HG03139 (cell line): ENCODE data around the gene SERPINB10.
"Not testable (repeated sequence)": the region's sequence is repeated elsewhere in the genome, so short reads cannot be mapped to it uniquely, and the experiment has no call there.

Source experiments
- ATAC-seq: cut with Tn5 transposase; IDR thresholded peaks from one replicate; pipeline ENCODE4 v1.9.1; 2021; ENCODE audit not compliant: unreplicated experiment

Gene SERPINB10

GRCh38 chr18:63940008-63940407, 32.2 kb downstream of the SERPINB10 start:
- ATAC-seq = no peak

DNA sequence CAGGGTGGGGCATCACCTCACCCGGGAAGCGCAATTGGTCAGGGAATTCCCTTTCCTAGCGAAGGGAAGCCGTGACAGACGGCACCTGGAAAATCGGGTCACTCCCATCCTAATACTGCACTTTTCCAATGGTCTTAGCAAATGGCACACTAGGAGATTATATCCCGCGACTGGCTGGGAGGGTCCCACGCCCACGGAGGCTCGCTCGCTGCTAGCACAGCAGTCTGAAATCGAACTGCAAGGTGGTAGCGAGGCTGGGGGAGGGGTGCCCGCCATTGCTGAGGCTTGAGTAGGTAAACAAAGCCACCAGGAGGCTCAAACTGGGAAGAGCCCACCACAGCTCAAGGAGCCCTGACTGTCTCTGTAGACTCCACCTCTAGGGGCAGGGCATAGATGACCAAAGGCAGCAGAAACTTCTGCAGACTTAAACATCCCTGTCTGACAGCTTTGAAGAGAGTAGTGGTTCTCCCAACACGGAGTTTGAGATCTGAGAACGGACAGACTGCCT, 32.8 kb downstream of the SERPINB10 start:
- not testable (repeated sequence) for ATAC-seq

- ATAC-seq = no peak
Measured at GRCh38 chr18:63947051-63947790, 39.5 kb downstream of the SERPINB10 start.

DNA sequence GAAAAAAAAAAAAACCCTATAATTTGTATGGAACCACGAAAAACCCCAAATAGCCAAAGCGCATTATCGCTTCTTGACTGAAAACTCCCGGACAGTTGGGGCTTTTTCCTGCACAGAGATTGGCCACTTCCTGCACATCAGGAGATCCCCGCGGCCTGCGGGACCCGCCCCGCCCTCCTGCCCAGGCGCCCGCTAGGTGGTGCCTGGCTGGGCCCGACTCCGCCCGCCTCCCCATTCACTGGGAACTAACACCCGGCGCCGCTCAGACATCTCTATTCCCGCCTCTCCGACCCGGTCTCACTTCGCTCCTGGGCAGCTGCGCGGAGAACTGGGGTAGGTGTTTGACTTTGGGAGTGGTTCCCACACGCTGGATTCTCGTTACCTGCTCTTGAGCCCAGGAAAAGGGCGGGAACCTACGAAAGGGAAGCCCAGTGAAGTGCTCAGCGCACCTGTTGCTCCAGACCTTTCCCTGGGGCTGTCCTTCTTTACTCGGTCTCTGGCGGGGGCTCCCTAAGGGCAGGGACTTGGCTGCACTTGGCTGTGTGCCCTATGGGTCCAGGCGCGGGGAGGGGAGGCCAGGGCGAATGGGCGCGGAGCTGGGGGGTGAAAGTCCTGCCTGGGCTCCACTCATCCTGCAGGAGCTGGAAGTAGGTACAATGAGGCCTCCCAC, 41.4 kb downstream of the SERPINB10 start, which contains the start of gene HMSD:
TSS of gene HMSD (plus strand) at position 234 of the 670 bp plus-strand sequence. CDS start 4,155 bp downstream, outside the sequence.
- peak; percentile 94 for ATAC-seq

GRCh38 chr18:63951302-63951705, 43.5 kb downstream of the SERPINB10 start:
- peak; percentile 42 for ATAC-seq

- ATAC-seq = no peak
Measured at GRCh38 chr18:63953811-63954210, 46.1 kb downstream of the SERPINB10 start.

GRCh38 chr18:63956755-63957154, 49.0 kb downstream of the SERPINB10 start:
- no peak for ATAC-seq

GRCh38 chr18:63960891-63961290, 53.1 kb downstream of the SERPINB10 start:
- ATAC-seq = no peak

- no peak for ATAC-seq
Measured at GRCh38 chr18:63961435-63961980, 53.8 kb downstream of the SERPINB10 start.

- ATAC-seq = no peak
Measured at GRCh38 chr18:63962137-63962536, 54.4 kb downstream of the SERPINB10 start.

DNA sequence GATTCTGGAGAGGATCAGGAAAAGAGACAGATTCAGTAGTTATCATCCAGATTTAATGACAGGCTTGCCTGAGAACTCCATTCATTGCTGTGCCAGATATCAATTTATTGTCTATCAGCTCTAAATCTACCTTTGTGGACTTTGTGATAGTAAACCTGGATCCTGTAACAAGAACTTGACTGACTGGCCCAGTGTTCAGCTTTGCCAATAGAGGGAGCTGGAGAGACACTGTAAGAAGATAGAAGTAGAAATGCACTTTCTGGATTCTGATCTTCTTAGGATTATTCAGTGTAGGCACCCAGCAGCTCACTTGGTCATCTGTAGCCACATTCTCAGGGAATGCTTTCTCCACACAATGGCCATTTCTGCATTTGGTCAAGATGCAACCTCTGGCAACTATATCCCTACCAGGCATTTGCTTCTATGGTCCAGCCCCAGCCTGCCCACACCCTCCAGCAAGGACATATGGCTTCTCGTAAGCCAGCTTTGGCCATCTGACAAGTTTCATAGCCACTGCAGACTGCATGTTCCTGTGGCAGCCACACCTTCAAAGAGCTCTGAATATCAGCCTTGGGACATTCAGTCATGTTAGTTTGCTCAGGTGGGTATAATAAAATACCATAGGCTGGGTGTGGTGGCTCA, 56.0 kb downstream of the SERPINB10 start:
- ATAC-seq = peak; percentile 83

DNA sequence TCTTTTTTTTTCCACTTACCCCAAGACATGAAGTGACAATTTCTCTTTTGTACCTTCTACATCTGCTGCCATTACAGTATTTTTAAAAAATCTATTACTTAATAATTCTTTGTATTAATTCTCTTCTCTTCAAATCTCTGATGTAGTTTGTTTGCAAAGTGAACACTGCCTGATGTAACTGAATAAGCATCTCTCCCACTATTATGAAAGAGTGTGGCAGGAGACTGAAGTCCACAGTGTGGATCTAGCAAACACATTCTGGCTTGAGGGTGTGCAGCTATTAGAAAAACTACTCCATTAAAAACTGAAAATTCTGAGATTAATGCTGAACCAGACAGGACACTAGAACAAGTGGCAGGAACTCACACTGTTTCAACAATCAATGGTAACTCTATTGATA, 57.1 kb downstream of the SERPINB10 start:
- ATAC-seq = no peak

GRCh38 chr18:63965716-63966330, 58.1 kb downstream of the SERPINB10 start:
- no peak for ATAC-seq

GRCh38 chr18:63969942-63970808, 62.4 kb downstream of the SERPINB10 start, which contains the start of gene SERPINB8:
SERPINB8 (plus strand) TSS chr18:63970081; CDS start chr18:63978309, 8,228 bp downstream.
- peak; percentile 92 for ATAC-seq

DNA sequence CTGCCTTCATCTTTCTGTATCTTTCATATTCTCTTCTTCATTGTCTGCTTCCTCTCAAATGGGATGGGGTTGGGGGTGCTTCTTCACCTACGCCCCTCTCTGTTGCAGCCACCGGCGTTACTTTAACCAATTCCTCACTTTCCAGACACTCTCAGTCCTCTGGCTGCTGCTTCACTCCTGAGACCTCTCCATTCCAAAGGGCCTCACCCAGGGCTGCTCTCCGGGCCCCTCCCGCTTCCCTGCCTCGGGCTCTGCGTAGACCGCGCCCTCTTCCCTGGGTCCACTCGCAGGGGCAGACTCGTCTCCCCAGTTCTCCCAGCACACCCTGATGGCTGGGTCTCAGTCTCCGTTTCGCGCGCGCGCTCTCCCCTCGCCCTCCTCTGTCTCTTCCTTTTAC, 63.0 kb downstream of the SERPINB10 start:
- ATAC-seq = peak; percentile 6

DNA sequence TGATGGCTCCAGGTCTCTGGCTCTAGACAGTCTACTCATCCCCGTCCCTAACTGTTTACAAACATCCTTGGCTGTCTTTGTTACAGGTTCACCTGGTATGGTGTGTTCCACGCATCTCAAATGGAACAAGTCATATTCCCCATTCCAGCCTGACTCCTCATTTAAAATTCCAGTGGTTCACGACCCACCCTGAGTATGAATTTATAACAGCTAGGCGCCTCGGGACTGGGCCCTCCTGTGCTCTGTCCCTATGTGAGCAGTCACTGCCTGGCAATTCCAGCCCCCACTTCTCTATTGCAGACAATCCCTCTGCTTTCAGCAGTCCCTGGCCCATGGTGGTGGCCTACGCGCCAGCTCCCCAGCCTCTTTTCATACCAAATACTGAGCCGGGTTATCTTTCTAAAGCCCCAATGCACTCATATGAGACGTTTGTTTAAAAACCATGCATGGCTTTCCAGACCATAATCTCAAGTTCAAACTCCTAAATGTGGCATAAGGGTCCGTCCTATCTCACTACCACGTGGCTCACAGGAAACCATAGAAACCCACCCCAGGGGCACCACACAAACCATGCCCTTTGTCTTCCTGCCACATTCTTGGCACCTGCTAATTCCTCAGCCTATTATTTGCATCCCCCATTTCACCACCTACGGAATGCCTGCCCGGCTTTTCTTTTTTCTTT, 63.7 kb downstream of the SERPINB10 start:
- ATAC-seq = no peak

DNA sequence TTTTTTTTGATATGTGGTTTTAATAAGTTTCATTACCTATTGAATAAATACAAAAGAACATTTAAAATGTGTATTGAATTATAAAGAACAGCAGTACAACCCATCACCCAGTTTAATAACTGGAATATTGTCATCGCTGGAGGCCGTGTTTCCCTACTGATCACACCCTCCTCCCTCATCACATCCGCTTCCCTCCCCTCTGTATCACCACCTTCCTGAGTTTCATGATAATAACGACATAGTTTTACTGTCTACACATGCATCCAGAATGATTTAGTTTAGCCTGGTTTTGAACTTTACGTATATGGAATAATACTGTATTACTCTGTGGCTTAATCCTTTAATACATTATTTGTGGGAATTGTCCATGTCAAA, 64.2 kb downstream of the SERPINB10 start:
- no peak for ATAC-seq

- ATAC-seq = no peak
Measured at GRCh38 chr18:63974991-63975390, 67.2 kb downstream of the SERPINB10 start.

DNA sequence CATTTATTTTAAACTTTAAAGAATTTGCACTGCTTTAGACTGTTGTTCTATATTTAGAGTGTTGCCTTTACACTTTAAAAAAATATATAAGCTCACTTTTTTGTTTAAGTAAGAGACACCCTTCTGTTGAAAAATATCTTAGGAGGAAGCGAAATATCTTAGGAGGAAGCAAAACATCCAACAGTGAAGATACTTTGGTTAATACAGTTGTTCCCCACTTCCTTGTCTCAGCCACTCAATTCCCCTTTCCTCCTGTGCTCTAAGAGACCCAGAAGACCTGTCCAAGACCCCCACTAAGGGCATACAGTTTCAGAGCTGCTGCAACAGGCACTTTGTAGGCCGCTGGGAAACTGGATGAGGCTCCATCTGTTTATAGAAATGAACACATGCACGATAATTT, 67.9 kb downstream of the SERPINB10 start:
- no peak for ATAC-seq
